Keratinocyte (primary cell): ENCODE results near the gene HSF4. TPM values are rescaled to one million over a fixed set of nuclear protein-coding genes. Genes with fewer than 3 reads are reported as not detected.

ENCODE experiments used
- DNase-seq: peaks from one replicate; pipeline ENCODE4 v3.0.0-alpha.2; 2011; ENCODE audit warnings: low read depth, missing footprints, low spot score
- FAIRE-seq: peaks from 2 replicates; lab custom pipeline; 2011; peaks lifted over from hg19 to GRCh38; lab: Jason Lieb, UNC
- H2AFZ ChIP-seq: 2 replicates; pipeline ENCODE4 v1.6.0; 2012; ENCODE audit warnings: low read length, control low read depth, inconsistent platforms; ENCODE audit not compliant: control insufficient read depth
- H3K27ac ChIP-seq: 2 replicates; pipeline ENCODE4 v1.5.1; 2011; ENCODE audit warnings: low read length; ENCODE audit not compliant: control insufficient read depth, insufficient read depth
- H3K27me3 ChIP-seq: 3 replicates; pipeline ENCODE4 v1.6.0; 2011; ENCODE audit warnings: low read length; ENCODE audit not compliant: control insufficient read depth, insufficient read depth; ENCODE audit errors: extremely low read depth
- H3K36me3 ChIP-seq, 2 experiments: 2 replicates in 1 of 2; 3 replicates in 1 of 2; pipeline ENCODE4 v1.5.1; 2011; ENCODE audit warnings: low read length in 2 of 2, mild to moderate bottlenecking in 1 of 2; ENCODE audit not compliant: control insufficient read depth in 2 of 2, insufficient read depth in 2 of 2; ENCODE audit errors: extremely low read depth in 1 of 2
- H3K4me1 ChIP-seq: 3 replicates; pipeline ENCODE4 v1.5.1; 2011; ENCODE audit warnings: low read length; ENCODE audit not compliant: control insufficient read depth, insufficient read depth; ENCODE audit errors: extremely low read depth
- H3K4me2 ChIP-seq: 3 replicates; pipeline ENCODE4 v1.6.0; 2011; ENCODE audit warnings: low read depth, low read length; ENCODE audit not compliant: control insufficient read depth, insufficient read depth; ENCODE audit errors: extremely low read depth
- H3K4me3 ChIP-seq, 3 experiments: fragments of 200-600 bp in 1 of 3; sonication (generic) in 1 of 3; 2 replicates in 2 of 3; 3 replicates in 1 of 3; pipeline ENCODE4 v1.5.1; 2011 to 2016; ENCODE audit warnings: low read length in 3 of 3, mild to moderate bottlenecking in 3 of 3, control low read depth in 2 of 3, inconsistent platforms in 1 of 3, low read depth in 1 of 3, mixed read lengths in 1 of 3, mixed run types in 1 of 3, moderate library complexity in 1 of 3; ENCODE audit not compliant: control insufficient read depth in 2 of 3, insufficient read depth in 2 of 3; ENCODE audit errors: extremely low read depth in 1 of 3
- H3K79me2 ChIP-seq: 2 replicates; pipeline ENCODE4 v1.6.0; 2012; ENCODE audit warnings: low read length; ENCODE audit not compliant: control insufficient read depth, insufficient read depth
- H3K9ac ChIP-seq: 3 replicates; pipeline ENCODE4 v1.6.0; 2011; ENCODE audit warnings: low read length; ENCODE audit not compliant: control insufficient read depth, insufficient read depth; ENCODE audit errors: extremely low read depth
- H3K9me1 ChIP-seq: 3 replicates; pipeline ENCODE4 v1.6.0; 2011; ENCODE audit warnings: low read length; ENCODE audit not compliant: control insufficient read depth, insufficient read depth; ENCODE audit errors: extremely low read depth
- H3K9me3 ChIP-seq: 2 replicates; pipeline ENCODE4 v1.5.1; 2012; ENCODE audit warnings: low read depth, low read length; ENCODE audit not compliant: control insufficient read depth
- H4K20me1 ChIP-seq: 3 replicates; pipeline ENCODE4 v1.6.0; 2011; ENCODE audit warnings: low read length; ENCODE audit not compliant: control insufficient read depth, insufficient read depth; ENCODE audit errors: extremely low read depth
- EZH2 ChIP-seq: IDR thresholded peaks from one replicate; pipeline ENCODE4 v1.6.1; 2012; ENCODE audit warnings: inconsistent platforms, mild to moderate bottlenecking, low read length, moderate library complexity
- dilution Hi-C: fragments of 300-500 bp; cut with MboI; formaldehyde crosslinking; loops from one replicate; pipeline ENCODE4 v1.7.0; 2020; ENCODE audit warnings: low sequenced_read_pairs; ENCODE audit not compliant: extremely low pct_ligation_motif_present
- polyA plus RNA-seq, 5 experiments: library from polyadenylated mRNA; depleted of rRNA in 3 of 5; stranded (reverse) in 3 of 5; stranded (forward) in 1 of 5; unstranded in 1 of 5; fragments of >200 nt; gene quantifications; 1 replicate in 1 of 5; 2 replicates in 3 of 5; 3 replicates in 1 of 5; pipeline versions ENCODE4 v1.2.1 to v1.2.3, GENCODE V29; 2011 to 2012; ENCODE audit warnings: missing spikeins in 2 of 5, low read depth in 1 of 5, low replicate concordance in 1 of 5
- TF ChIP-seq, protein P1 (sequence below), 3 experiments: IDR thresholded peaks in 1 of 3; conservative IDR thresholded peaks in 1 of 3; optimal IDR thresholded peaks in 1 of 3; 2 replicates in 2 of 3; 3 replicates in 1 of 3; pipeline versions ENCODE3 to v1.5.1; 2011; ENCODE audit warnings: low read length in 3 of 3, mild to moderate bottlenecking in 3 of 3, moderate library complexity in 2 of 3, control low read depth in 1 of 3, inconsistent platforms in 1 of 3; ENCODE audit not compliant: insufficient read depth in 2 of 3; ENCODE audit errors: extremely low read depth in 1 of 3

Gene HSF4
- polyA plus RNA-seq, 1 donor (not counting 4 experiments of a cell fraction or from before 2014, with no cell fraction given) = 4.3 TPM

DNA sequence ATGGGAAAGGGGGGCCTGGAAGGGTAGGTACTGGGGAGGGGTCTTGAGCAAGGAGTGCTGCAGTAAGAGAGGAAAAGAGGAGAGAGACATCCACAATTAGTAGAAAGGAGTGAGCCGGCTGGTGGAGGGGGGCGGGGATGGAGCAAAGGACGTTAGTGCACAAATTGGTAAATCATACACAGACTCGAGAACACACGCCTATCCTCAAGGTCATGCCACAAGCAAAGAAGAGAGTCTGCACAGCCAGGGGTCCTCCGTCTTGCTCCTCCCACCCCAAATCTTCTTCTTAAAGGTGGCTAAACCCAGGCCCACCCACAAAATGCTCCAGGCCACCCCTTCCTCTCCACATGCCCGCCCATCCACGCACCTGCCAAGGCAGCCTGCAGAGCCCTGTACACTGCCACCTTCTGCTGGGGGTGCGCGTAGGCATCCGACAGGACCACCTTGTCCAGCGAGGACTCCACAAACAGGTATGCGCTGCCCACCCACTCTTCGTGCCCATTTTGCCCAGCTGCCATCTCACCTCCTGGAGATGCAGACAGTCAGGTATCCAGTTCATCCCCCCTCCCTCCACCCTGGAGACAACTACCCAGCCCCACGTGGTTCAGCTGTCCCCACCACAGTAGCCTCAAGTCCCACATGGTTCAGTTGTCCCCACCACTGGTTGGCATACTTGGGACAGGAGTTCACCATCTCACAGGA is 8.3 kb upstream of the HSF4 start:
- TF ChIP-seq, protein P1, sequence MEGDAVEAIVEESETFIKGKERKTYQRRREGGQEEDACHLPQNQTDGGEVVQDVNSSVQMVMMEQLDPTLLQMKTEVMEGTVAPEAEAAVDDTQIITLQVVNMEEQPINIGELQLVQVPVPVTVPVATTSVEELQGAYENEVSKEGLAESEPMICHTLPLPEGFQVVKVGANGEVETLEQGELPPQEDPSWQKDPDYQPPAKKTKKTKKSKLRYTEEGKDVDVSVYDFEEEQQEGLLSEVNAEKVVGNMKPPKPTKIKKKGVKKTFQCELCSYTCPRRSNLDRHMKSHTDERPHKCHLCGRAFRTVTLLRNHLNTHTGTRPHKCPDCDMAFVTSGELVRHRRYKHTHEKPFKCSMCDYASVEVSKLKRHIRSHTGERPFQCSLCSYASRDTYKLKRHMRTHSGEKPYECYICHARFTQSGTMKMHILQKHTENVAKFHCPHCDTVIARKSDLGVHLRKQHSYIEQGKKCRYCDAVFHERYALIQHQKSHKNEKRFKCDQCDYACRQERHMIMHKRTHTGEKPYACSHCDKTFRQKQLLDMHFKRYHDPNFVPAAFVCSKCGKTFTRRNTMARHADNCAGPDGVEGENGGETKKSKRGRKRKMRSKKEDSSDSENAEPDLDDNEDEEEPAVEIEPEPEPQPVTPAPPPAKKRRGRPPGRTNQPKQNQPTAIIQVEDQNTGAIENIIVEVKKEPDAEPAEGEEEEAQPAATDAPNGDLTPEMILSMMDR (optimal IDR thresholded peaks at IDR 0.05 in 1 of 3, IDR thresholded peaks at IDR 0.05 in 1 of 3, conservative IDR thresholded peaks at IDR 0.05 in 1 of 3; ENCODE audit: extremely low read depth in 1 of 3, insufficient read depth in 2 of 3, low read length in 3 of 3) = no peak
- no peak for DNase-seq
- no peaks in the 10 kb centered on the region for H3K27me3 ChIP-seq
- H3K27ac ChIP-seq = no peak overlapping the region
- FAIRE-seq = no peak
- dilution Hi-C loops = no loop called here
- H4K20me1 ChIP-seq = peaks cover 7% of the 10 kb centered on the region
- no peak overlapping the region for H2AFZ ChIP-seq
- no peak overlapping the region for H3K4me3 ChIP-seq
- no peak overlapping the region for H3K9ac ChIP-seq
- no peaks in the 10 kb centered on the region for H3K9me3 ChIP-seq
- H3K36me3 ChIP-seq = peaks cover 0 to 5% of the 10 kb centered on the region in 2 experiments
- H3K79me2 ChIP-seq = no peaks in the 10 kb centered on the region
- H3K9me1 ChIP-seq = peaks cover 3% of the 10 kb centered on the region
- H3K4me2 ChIP-seq = no peak overlapping the region
- H3K4me1 ChIP-seq = peaks cover 13% of the 10 kb centered on the region

DNA sequence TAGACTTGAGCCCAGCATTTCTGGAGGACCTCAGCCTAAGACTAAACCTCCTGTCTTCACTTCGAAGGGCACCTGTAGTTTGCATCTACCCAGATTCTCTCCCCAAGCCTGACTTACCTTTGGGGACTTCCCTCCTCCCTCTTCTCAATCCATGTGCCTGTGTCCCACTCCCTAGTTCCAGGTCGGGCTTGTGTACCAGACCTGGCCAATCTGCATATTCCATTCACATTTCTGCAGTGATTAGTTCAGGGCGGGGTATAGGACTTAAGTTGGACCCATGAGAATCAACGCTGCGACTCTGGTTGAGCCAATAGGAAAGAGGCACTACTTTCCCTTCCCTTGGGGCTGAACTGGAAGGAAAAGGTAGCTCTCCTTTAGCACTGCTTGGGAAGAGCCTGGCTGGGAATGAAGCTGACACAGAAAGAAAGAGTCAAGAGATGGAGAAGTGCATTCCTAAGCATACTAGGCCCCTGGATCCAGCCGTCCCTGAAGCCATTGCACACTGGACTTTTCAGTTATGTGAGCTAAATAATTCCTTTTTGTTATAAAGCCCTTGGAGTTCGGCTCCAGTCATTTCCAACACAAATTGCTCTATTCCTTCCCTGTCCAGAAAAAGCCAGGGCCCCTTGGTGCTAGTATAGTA is 7.3 kb upstream of the HSF4 start:
- Histone ChIP-seq H3K36me3 (peaks cover 0 to 5% of the 10 kb centered on the region in 2 experiments), H3K4me2 (no peak overlapping the region), H3K27ac (no peak overlapping the region), H2AFZ (no peak overlapping the region), H4K20me1 (peaks cover 7% of the 10 kb centered on the region), H3K79me2 (no peaks in the 10 kb centered on the region), H3K9ac (no peak overlapping the region), H3K27me3 (no peaks in the 10 kb centered on the region), H3K9me1 (peaks cover 3% of the 10 kb centered on the region), H3K4me1 (peaks cover 15% of the 10 kb centered on the region), H3K9me3 (no peaks in the 10 kb centered on the region), H3K4me3 (no peak overlapping the region)
- no peak for TF ChIP-seq EZH2
- TF ChIP-seq, protein P1 (optimal IDR thresholded peaks at IDR 0.05 in 1 of 3, IDR thresholded peaks at IDR 0.05 in 1 of 3, conservative IDR thresholded peaks at IDR 0.05 in 1 of 3; ENCODE audit: extremely low read depth in 1 of 3, insufficient read depth in 2 of 3, low read length in 3 of 3) = no peak
- no peak for DNase-seq
- dilution Hi-C loops = no loop called here
- no peak for FAIRE-seq
